Stimulated activated CD8-positive, alpha-beta memory T cell treated with anti-CD3 and anti-CD28 coated beads, Interleukin-2, amount 100 ng/mL, for 48 hours (primary cell): ENCODE measurements around the gene EPN2.

Source experiments
- DNase-seq, 2 donors: peaks; one replicate each; pipeline ENCODE4 v3.0.0-alpha.2; 2020; ENCODE audit warnings: low read depth in 2 of 2

Gene EPN2

DNA sequence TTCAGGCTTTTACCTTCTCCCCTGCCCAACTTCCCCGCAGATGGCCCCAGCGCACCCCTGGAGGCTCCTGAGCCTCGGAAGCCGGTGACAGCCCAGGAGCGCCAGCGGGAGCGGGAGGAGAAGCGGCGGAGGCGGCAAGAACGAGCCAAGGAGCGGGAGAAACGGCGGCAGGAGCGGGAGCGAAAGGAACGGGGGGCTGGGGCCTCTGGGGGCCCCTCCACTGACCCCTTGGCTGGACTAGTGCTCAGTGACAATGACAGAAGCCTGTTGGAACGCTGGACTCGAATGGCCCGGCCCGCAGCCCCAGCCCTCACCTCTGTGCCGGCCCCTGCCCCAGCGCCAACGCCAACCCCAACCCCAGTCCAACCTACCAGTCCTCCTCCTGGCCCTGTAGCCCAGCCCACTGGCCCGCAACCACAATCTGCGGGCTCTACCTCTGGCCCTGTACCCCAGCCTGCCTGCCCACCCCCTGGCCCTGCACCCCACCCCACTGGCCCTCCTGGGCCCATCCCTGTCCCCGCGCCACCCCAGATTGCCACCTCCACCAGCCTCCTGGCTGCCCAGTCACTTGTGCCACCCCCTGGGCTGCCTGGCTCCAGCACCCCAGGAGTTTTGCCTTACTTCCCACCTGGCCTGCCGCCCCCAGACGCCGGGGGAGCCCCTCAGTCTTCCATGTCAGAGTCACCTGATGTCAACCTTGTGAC is 144.7 kb downstream of the EPN2 start:
- no peak for DNase-seq

DNA sequence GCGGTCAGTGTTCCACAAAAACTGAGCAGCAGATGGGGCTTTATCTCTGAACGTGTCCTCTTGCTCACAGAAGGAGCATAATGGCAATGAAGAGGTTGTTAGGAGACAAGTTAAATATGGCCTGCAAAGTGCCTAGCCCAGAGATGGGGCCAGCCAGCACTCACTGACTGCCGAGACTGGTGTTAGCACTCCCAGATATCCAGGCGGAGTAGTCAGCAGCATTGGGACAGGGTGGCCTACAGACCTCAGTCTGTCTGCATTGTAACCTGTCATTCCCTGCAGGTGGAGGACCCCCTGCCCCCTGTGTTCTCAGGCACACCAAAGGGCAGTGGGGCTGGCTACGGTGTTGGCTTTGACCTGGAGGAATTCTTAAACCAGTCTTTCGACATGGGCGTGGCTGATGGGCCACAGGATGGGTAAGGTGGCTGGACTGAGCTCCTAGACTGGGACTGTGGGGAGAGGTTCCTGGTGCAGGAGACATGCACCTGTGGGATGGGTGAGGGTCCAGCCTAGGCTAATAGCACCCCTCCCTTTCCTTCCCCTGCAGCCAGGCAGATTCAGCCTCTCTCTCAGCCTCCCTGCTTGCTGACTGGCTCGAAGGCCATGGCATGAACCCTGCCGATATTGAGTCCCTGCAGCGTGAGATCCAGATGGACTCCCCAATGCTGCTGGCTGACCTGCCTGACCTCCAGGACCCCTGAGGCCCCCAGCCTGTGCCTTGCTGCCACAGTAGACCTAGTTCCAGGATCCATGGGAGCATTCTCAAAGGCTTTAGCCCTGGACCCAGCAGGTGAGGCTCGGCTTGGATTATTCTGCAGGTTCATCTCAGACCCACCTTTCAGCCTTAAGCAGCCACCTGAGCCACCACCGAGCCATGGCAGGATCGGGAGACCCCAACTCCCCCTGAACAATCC is 145.6 kb downstream of the EPN2 start:
- no peak for DNase-seq

DNA sequence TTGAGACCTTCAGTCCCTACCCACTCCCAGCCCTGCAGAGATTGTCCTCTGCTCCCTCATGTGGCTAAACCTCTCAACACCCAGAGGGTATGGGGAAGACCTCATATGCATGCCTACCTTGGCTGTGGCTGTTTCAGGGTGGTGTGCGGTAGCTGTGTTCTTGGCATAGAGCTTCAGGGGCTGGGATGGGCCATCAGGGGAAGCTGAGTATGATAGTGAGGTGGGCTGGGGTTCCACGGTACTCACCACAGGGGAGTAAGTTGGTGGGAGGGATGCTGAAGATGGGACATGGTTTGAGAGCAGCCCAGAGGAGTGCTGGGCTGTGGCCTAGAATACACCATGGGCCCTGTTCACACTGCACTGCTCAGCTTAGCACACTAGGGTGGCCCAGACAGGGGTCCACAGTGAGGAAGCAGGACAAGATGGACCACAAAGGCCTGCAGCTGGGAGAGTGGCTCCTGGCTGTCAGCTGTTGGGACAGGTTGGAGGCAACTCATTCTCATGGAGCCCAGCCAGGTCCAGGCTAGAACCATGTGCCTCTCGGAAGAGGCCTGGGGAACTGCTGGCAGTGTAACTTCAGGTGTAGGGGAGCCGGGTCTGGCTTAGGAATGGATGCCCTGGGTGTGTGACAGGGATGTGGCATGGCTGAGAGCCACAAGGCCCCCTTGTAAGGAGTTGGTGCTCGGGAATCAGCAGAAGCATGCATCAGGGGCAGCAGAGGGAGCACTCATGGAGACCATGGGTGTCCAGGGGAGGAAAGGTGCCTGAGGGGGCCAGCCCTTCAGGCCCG is 146.7 kb downstream of the EPN2 start:
- DNase-seq: no peak

DNA sequence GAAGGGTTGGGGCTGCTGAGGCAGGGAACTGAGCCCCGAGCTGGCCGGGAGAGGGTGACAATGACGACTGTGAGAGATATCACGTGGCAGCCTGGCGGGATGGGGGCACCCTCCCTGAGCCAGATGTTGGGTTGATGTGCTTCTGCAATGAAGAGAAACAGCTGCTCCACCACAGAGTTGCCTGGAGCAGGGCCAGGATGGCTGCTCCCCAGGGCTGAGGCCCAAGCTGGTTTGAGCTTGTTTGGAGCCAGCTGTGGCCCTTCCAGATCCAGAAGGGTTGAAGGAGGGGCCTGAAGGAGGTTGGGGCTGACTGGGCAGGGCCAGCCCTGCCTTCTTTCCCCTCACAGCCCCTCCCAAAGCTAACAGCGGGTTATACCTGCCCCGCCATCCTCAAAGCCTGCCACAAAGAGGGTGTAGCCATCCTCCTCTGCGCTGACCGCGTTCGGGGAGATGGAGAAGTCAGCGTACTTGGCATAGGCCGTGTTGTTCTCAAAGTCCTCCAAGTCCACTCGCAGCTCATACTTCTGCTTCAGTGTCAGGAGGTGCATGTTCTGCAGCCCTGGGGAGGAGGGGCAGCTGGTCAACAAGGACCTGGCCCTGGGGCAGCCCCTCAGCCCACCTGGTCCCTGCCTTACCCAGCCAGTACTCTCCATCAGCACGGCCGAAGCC is 147.7 kb downstream of the EPN2 start:
- no peak for DNase-seq

DNA sequence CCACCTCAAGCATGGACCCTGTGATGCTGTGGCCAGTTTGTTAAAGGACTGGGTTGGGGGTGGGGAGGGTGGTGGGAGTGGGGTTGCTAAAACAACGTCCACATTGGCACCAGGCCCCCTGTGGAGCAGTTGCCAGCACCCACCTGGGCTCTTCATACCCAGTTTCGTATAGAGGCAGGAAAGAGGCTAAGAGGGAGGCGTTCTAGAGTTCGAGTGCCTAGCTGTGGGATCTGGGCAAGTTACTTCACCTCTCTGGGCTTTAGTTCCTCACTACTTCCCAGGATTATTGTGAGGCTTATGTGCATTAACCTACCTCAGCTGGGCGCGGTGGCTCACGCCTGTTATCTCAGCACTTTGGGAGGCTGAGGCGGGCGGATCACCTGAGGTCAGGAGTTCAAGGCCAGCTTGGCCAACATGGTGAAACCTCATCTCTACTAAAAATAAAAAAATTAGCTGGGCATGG is 148.4 kb downstream of the EPN2 start:
- DNase-seq: no peak
